UCSD-AML1 (cell line): ENCODE results near the gene CRMP1.
"Not testable (repeated sequence)": the region's sequence is repeated elsewhere in the genome, so short reads cannot be mapped to it uniquely, and the experiment has no call there.

Source experiments
- DNase-seq: peaks from one replicate; lab custom pipeline; 2025; ENCODE audit not compliant: unreplicated experiment; lab: John Stamatoyannopoulos, UW

The CRMP1 gene

DNA sequence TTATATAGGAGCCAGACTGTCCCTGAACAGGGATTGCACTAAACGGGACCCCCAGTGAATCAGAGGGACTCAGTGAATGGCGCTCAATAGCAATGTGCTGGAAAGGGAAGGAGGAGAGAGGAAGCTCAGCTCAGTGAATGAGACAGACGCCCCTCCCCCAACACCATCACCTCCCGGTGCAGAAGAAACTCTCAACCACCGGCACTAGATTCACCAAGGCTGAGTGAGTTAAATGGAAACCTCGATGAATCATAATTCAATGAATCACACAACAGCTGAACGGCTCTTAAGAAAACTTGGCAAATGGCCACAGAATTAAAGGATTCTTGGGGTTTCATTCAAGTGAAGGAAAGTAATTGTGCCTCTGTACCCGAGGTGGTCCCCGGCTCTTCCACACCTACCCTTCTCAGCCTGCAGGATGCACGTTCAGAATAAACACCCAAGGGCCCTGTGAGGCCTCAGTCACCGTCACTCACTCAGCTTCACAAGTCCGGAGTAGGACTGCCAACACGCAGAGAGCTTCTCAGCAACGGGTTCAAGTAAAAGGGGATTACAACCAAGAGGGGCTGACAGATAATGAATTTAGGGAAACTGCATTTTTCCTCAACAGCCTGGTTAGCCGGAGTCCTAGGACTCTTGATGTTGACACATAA lies 29.3 kb downstream of the CRMP1 start:
- DNase-seq: no peak

DNA sequence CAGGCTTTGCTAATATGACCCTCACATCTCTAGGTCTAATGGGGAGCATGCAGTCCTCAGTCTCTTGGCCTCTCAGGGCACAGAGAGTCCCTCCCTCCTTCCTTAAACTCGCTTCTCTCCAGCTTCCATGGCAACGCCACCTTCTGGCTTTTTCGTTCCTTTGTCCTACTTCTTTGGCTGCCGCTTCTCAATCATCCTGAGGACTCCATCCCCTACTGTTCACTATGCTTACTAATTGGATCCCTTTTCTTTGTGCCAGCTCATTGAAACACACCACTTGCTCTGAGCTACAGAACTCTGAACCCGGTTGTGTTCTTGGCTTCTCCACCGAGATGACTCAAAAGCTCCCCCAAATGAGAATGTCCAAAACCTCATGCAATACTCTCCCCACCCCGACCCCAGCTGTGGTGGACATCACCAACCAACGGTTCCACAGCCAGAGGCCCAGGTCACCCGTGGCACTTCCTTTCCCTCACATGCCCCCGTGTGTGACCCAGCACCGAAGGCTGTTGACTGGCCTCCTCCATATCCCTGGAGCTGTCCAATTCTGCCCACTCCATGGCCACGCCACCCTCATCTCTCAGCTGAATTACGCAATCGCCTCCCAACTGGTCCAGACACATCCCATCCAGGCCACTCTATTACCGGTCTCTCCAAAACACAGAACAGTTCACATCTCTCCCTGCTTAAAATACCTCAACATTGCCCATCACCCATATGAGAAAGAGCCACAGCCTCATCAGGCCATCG lies 34.7 kb downstream of the CRMP1 start:
- no peak for DNase-seq

DNA sequence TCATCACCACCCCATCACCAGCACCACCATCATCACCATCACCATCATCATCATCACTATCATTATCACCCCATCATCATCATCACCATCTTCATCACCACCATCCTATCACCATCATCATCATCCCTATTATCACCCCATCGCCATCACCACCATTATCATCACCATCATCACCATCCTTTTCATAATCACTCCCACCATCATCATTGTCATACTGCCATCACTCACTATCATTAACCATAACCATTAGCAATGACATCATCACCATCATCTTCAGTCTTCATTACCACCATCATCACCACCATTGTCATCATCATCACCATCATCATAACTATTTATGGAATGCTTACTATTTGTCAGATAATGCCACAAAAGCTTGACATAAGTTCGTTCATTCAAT lies 35.7 kb downstream of the CRMP1 start:
- DNase-seq: no peak

DNA sequence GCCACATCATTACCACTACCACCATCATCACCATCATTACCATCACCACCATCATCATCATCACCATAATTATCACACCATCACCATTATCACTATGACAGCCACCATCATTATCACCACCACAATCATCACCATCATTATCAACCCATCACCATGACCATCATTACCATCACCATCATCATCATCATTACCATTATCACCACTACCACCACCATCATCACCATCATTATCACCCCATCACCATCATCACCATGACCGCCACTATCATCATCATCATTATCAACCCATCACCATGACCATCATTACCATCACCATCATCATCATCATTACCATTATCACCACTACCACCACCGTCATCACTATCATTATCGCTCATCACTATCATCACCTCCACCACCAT lies 36.5 kb downstream of the CRMP1 start:
- DNase-seq: not testable (repeated sequence)

DNA sequence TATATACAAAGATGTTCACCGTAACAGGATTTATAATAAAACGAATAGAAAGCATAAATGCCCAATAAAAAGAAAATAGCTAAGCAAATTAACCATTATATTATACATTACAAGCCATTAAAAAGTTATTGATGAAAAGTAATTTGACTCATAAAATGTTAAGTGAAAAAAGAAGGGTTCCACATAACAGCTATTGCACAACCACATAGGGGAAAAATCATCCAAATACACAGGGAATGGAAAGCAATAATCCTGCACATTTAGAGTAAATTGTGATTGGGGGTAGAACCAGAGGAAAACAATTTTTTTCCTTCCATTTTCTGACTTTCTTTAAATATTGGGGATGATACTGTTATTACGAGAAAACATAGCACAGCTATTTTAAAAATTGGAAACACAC lies 38.0 kb downstream of the CRMP1 start:
- DNase-seq: no peak

DNA sequence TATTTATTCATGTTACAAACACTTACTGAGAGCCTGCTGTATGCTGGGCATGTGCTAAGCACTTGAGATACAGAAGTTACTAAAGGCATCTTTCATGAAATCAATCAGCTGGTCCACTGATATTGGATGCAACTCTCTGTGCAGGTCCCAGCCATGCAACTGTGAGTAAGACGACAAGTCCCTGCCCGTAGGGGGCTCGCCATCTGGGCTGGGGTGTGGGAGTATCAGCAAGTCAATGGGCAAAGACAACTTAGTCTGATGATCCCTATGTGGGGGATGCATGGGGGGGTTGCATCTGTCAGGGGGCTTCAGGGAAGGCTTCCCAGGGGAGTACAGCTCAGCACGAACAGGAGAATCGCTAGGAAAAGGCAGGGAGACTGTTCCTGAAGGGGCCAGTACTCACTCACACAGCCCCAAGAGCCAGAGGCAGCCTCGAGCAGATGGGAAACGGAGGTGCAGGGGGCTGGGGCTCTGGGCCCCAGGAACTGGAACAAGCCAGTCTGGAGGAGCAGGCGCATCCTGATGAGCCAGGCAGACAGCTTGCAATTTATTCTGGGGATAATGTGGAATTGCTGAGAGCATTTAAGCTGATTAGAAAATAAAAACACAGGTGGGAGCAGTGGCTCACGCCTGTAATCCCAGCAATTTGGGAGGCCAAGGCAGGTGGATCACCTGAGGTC lies 40.2 kb downstream of the CRMP1 start:
- no peak for DNase-seq

DNA sequence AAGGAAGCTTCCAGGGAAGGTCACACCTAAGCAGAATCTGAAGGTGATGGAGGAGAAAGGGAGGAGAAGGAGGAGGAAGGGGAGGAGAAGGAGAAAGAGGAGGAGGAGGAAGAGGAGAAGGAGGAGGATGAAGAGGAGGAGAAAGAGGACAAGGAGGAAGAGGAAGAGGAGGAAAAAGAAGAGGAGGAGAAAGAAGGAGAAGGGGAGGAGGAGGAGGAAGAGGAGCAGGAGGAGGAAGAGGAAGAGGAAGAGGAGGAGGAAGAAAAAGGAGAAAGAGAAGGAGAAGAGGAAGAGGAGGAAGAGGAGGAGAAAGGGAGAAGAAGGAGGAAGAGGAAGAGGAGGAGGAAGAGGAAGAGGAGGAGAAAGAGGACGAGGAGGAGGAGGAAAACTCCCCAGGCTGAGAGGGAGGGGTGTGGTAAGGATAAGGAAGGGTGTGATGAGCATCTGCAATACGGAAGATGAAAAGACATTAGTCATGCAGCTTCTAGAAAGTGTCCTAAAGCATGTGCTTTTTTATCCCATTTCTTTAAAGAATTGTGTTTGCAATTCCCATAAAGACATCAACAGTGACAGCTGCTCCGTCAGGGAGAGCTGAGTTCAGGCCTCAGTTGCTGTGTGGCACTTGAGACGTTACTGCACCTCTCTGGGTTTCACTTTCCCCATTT lies 41.1 kb downstream of the CRMP1 start:
- no peak for DNase-seq

DNA sequence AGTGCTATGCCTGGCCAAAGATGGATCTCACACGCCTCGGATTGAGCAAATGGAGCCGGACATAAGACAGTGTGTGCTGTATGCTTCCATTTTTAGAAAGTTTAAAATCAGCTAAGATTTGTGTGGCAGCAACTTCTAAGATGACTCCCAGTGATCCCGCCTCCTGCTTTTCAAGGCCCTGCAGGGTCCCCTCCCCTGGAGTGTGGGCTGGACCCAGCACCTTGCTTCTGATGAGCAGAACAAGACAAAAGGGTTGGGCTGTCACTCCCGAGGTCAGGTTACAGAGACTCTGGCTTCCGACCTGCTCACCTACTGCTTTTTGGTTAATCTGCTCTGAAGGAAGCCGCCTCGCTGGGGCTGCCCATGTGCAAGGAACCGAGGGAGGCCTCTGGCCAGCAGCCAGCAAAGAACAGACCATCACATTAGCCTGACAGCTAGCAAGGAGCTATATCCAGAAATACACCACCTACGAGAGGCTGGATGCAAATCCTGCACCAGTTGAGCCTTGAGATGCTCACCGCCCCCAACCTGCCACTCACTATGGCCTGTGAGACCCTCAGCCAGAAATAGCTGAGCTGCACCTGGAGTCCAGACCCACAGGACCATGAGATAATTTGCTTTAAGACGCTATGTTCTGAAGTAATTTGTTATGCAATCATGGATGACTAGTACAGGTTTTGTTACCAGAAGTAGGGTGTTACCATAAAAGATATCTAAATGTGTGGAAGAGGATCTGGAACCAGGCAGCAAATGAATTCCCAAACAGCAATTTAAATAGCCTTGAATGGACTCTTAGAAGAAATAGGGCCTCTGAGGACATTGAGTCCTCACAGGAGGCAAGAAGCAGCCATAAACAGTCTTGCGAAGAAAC lies 47.6 kb downstream of the CRMP1 start:
- DNase-seq: no peak

DNA sequence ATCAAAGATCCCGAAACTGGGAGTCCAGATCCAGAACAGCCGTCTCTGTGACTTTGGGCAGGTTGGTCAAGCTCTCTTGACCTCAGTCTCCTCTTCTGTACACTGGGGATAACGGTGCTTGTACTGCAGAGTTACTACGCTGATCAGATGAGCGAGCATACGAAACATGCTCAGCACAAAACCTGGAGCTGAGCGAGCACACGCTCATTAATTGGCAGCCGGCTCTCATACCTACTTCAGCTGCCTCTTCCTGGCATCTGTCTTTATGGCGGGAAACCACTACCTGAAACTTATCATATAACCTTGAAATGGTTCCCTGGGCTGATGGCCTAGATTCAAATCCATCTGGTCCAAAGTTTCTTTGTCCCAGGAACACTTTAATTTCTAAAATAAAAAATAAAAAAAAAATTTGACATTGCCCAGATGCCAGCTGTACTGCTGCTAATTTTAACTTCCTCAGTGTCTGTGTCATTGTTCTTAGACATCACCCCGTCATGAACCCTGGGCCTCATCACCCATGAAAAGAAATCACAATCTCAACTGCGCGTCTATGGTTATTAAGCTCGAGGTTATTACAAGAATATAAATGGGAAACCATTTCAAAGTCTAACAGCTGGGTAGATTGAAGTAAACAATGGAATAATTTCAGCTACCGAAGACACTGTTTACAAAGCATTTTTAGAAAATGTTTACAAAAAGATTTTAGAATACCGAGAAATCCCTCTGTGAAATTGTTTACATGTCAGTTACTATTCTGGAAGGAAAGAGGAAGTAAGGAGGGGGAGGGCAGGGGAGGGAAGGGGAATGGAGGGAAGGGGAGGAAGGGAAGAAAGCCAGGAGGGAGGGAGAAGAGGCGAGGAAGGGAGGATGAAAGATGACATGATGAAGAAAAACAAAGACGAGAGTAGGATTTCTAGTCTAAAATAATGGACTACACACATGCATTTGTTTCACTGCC lies 49.0 kb downstream of the CRMP1 start:
- DNase-seq: no peak

DNA sequence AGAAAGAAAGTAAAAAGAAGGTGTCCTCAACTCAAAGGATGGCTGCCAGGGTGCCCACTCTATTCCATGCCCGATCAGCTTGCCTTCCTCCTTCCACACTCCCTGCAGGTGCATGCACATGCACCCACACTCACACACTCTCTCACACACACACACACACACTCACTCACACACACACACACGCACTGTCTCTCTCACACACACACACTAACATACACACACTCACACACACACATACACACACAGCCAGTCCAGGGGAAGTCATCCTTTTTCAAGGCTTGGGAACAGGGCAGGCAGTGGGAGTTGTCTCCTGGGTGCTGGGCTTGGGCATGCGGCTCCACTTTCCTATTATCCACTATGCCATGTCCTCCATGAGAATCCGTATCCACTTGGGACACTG lies 50.4 kb downstream of the CRMP1 start:
- no peak for DNase-seq

DNA sequence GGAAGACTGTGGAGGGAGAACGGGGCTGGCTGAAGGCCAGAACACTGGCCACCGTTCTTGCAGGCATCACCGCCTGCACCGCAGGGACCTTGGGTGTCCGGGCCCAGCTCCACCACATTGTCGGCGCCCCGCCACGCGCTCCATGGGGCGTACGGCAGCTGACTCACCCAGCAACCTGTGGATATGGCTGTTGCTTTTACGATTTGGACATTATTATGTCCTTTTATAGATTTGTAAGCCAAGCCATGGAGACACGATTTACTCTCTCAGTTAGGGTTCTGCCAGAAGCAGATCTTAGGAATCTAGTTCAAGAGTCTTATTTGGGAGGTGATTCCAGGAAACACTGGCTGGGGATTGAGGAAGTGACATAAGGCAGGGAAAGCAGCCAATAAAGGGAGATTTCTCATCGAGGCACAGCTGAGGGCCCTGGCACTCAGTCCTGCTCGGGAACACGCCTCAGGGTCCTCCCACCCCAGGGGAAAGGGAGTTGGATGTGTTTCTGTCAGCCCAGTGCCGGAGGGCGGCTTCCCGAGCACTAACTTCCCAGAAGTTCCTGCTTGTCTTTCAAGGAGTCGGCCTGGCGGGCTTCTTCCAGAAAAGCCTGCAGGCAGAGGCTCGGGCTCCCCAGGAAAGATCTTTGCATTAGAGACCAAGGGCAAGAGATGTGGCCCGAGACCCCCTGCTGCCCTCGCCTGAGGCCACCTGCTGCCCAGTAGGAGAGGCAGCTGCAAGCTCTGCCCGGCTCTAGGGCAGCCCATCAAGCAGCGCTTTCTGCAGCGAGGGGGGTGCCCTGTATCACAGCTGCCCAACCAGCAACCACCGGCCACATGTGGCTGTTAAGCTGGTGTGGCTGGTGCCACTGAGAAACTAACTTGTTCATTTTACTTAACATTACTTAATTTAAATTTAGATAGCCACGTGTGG lies 52.9 kb downstream of the CRMP1 start:
- DNase-seq: no peak

DNA sequence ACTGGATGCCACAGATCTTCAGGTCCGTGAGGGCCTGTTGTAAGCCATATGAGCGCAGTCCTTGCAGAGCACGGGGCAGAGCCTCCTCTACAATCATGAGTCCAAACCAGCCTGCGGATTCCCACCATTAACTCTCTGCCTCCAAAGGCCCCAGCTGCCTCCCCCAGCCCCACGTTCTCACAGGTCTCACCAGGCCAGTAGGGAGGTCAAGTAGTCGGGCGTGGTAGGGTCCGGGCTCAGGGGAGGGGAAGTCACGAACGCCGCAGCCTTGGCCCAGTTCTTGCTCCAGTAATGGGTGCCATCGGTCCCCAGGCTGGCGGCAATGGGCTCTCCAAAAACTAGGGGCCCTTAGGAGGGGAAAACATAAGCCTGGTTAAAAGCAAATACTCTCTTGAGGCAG lies 53.6 kb downstream of the CRMP1 start:
- DNase-seq: no peak

DNA sequence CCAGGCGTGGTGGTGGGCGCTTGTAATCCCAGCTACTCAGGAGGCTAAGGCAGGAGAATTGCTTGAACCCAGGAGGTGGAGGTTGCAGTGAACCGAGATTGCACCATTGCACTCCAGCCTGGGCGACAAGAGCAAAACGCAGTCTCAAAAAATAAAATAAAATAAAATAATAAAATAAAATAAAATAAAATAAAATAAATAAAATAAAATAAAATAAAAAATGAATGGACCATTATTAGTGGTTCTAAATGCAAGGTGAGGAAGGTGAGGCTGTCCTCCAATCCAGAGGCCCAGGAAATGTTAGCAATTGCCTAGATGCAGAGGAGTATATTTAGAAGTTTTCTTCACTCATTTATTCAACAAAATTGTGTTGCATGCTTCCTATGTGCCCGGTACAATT lies 55.4 kb downstream of the CRMP1 start:
- DNase-seq: not testable (repeated sequence)

DNA sequence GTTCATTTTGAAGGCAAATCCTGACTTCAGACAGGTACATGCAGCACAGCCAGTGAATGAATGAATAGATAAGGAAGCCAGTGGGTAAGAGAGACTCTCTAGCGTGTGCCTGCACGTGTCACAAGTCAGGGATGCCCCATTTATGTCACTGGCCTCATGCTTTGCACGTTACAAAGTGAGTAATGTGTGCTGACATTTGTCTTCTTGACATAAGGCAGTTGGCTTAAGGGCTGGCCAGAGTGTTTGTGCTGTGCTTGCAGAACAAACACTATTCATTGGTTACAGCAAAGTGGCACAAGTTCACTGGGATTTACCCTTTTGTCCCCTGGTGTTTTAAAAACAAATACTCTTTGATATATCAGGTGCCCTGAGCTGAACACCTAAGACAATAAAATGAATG lies 55.9 kb downstream of the CRMP1 start:
- no peak for DNase-seq

DNA sequence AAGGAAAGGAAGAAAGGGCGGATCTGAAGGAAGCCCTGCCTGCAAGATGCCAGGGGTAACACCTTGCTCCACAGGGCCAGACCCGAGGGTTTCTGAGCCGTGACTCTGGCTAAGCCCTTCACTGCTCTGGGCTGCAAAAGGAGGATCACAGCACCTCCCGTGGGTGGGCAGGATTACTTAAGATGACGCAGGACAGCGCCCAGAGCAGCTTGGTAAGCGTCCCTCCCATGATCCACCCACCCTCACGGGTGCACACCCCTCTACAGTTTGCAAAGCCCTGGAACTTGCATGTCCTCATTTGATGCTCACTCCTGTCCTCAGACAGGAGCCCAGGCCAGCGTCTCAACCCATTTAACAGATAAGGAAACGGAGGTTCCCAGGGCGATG lies 64.9 kb downstream of the CRMP1 start:
- no peak for DNase-seq

DNA sequence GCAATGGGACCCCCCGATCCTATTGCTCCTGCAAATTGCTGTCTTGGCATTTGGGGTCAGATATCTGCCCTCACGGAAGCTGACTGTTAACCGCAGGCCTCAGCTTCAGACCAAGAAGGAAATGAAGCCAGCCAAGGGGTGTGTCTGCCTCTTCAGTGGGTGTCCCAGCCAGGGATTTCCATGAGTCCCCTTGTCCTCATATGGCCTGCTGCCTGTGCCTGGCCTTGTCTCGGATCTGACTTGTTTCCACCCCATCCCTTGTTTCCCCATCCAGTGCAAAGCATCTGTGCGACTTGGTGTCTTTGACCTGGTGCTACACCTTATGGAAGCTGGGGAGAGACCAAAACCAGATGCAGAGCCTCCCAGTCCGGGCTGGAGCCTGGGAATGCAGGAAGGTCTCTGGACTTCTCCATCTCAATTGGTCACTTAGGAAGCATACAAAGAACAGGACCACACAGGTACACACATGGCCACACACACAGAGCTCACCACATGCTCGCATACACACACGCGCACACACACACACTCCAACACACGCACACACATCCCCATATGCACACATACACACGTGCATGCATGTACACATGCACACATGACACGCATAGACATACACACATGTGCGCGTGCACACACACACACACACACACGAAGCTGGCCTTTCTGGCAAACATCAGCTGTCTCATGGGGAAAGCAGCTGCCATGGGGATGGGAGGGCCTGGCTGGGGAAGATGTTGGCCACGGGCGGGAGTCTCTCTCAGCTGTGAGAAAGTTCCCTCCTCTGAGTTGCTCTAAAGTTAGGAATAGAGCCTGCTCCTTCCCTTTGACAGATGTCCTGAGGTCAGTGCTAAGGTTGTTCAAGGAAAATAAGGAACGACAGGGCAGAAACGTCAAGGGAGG lies 65.5 kb downstream of the CRMP1 start:
- DNase-seq: peak; percentile 41

DNA sequence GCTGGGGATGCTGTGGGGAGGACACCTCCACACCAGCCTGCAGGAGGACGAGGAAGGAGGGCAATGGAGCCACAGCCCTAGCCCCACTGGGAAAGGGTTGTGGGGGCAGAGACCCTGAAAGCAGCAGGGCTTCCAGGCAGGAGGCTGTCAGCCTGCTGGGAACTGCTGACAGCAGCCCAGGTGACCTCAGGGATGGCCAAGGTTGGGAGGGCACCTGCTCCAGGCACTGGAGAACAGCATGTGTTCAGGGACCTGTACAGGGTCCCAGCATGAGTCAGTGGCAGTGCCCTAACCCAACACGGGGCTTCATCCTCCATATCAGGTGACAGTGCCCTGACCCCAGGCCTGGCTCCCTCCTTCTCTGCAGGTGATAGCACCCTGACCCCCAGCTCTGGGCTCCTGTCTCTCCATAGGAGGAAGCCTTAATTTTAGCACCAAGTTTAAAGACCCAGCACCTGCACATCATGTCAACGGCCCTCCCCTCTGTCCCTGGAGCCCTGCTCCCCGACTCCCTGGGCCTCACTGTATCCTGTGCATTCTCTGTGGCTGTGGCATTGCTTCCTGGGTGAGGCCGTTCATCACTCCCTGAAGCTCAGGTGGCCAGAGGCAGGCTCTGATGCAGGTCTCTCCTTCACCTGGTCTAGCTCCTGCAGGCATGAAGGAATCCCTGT lies 66.3 kb downstream of the CRMP1 start:
- no peak for DNase-seq
